Measurements from ENCODE around the gene ZP4. TPM values are rescaled to one million over a fixed set of nuclear protein-coding genes. Genes with fewer than 3 reads are reported as not detected.

ZP4 gene
- total and polyA plus RNA-seq, 9 of the 15 experiments (the other 6 are each of a cell fraction or from before 2014, with no cell fraction given), result not detected

DNA sequence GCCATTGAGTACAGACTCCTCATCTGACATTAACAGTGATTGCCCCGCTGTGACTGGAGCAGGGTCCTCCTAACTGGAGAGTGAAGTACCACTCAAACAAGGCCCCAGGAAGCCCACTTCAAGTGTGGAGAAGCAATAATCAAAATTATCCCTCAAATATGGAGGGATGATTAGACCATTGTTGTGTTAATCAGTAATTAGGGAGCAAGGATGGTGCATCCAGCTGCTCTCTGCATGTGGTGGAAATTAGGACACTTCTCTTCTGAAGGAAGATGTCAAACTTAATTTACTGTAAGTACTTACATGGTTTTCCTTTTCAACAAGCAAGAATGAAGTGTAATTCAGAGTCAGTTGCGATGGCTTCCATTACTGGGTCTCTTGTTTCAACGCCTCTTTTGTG is 3.4 kb upstream of the ZP4 start:
- intact Hi-C loops (cut with micrococcal nuclease), result no loop called here
- WGBS (ENCODE audit: insufficient coverage, low coverage, missing lambda C conversion rate), result 0% methylated on average over 3 of the region's 3 CpGs
- H3K36me3 ChIP-seq (ENCODE audit: control insufficient read depth, insufficient read depth, low read length), result no peaks in the 10 kb centered on the region
- no peaks in the 10 kb centered on the region for H3K4me1 ChIP-seq (replicated peaks in 1 of 2; ENCODE audit: control insufficient read depth in 2 of 2, insufficient read depth in 2 of 2, low read length in 2 of 2)
- H3K9me3 ChIP-seq (replicated peaks; ENCODE audit: control insufficient read depth, insufficient read depth, low read depth, low read length), result no peaks in the 10 kb centered on the region
- no peak for DNase-seq (ENCODE audit: extremely low read depth in 1 of 4, low spot score in 3 of 4)
- no peak for ATAC-seq
- BruUV-seq (replicated peaks), result no TSS peak
- ChIA-PET CTCF (ENCODE audit: low intra/inter-chr PET ratio) (no interaction called here), POLR2A (no interaction called here)
- FAIRE-seq, result no peak
- H3K27me3 ChIP-seq (ENCODE audit: control insufficient read depth in 2 of 2, insufficient read depth in 2 of 2, low read length in 2 of 2), result no peaks in the 10 kb centered on the region
- H3K9ac ChIP-seq (ENCODE audit: insufficient read depth in 1 of 2, low read depth in 2 of 2, low read length in 2 of 2), result no peak overlapping the region
- no peaks in the 10 kb centered on the region for H4K20me1 ChIP-seq (replicated peaks; ENCODE audit: control insufficient read depth, insufficient read depth, low read length)
- H3K27ac ChIP-seq (ENCODE audit: extremely low read depth, low read depth, low read length), result no peak overlapping the region
- H3K9me1 ChIP-seq (ENCODE audit: control insufficient read depth, insufficient read depth, low read length), result no peaks in the 10 kb centered on the region
- TF ChIP-seq ZNF184 (CRISPR knock-in tag; IDR thresholded peaks at IDR 0.05) (no peak), MAFG (tag; conservative IDR thresholded peaks at IDR 0.05) (no peak), TAF1 (IDR thresholded peaks at IDR 0.05; ENCODE audit: control insufficient read depth, extremely low read depth, insufficient read depth, low read length, severe bottlenecking) (no peak), CHD4 (IDR thresholded peaks at IDR 0.05; ENCODE audit: insufficient read depth, insufficient replicate concordance, low read depth, low read length, poor library complexity, severe bottlenecking) (no peak), ZNF124 (CRISPR knock-in tag; IDR thresholded peaks at IDR 0.05) (no peak), ZNF121 (CRISPR knock-in tag; conservative IDR thresholded peaks at IDR 0.05) (no peak), HSF4 (CRISPR knock-in tag; IDR thresholded peaks at IDR 0.05; ENCODE audit: borderline replicate concordance) (no peak), ZNF133 (CRISPR knock-in tag; IDR thresholded peaks at IDR 0.05) (no peak), HNRNPL (IDR thresholded peaks at IDR 0.05; ENCODE audit: low read depth, low read length) (no peak), KDM5B (IDR thresholded peaks at IDR 0.05; ENCODE audit: insufficient replicate concordance, low read depth, low read length) (no peak), ZNF24 (IDR thresholded peaks at IDR 0.05) (no peak), NFE2 (IDR thresholded peaks at IDR 0.05; ENCODE audit: low read depth) (no peak), ZNF431 (CRISPR knock-in tag; IDR thresholded peaks at IDR 0.05) (no peak), TEAD1 (CRISPR knock-in tag; IDR thresholded peaks at IDR 0.05) (no peak), GABPB1 (CRISPR knock-in tag; IDR thresholded peaks at IDR 0.05) (no peak), CREBBP (IDR thresholded peaks at IDR 0.05; ENCODE audit: low read depth, low read length) (no peak), SMAD2 (IDR thresholded peaks at IDR 0.05; ENCODE audit: low read depth, low read length) (no peak)
- TF ChIP-seq, protein P1, sequence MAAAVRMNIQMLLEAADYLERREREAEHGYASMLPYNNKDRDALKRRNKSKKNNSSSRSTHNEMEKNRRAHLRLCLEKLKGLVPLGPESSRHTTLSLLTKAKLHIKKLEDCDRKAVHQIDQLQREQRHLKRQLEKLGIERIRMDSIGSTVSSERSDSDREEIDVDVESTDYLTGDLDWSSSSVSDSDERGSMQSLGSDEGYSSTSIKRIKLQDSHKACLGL (CRISPR knock-in tag; IDR thresholded peaks at IDR 0.05; ENCODE audit: borderline replicate concordance, poor library complexity, severe bottlenecking), result no peak
- TF ChIP-seq, protein P2, sequence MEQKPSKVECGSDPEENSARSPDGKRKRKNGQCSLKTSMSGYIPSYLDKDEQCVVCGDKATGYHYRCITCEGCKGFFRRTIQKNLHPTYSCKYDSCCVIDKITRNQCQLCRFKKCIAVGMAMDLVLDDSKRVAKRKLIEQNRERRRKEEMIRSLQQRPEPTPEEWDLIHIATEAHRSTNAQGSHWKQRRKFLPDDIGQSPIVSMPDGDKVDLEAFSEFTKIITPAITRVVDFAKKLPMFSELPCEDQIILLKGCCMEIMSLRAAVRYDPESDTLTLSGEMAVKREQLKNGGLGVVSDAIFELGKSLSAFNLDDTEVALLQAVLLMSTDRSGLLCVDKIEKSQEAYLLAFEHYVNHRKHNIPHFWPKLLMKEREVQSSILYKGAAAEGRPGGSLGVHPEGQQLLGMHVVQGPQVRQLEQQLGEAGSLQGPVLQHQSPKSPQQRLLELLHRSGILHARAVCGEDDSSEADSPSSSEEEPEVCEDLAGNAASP (IDR thresholded peaks at IDR 0.05), result no peak
- no peak overlapping the region for H2AFZ ChIP-seq (ENCODE audit: low read depth, low read length)
- in situ Hi-C loops (cut with MboI), result no loop called here
- no peak overlapping the region for H3K4me2 ChIP-seq (ENCODE audit: insufficient read depth, low read length)
- H3K79me2 ChIP-seq (ENCODE audit: control insufficient read depth, insufficient read depth, low read length), result no peaks in the 10 kb centered on the region
- H3K4me3 ChIP-seq, result no peak overlapping the region

Data from K562 (cell line).